Activated T-helper 17 cell treated with anti-CD3 and anti-CD28 coated beads, Interleukin-2, amount 50 U/mL, for 72 hours (primary cell): Measurements from ENCODE around the gene ISOC1. TPM values are rescaled to one million over a fixed set of nuclear protein-coding genes. Genes with fewer than 3 reads are reported as not detected.

ENCODE experiments used
- ATAC-seq: fragments of 150-1000 bp; cut with Tn5 transposase; replicated peaks from 2 replicates; pipeline ENCODE4 v1.10.0; 2021; ENCODE audit warnings: mild to moderate bottlenecking, moderate library complexity
- H3K27ac Mint-ChIP-seq: one replicate; pipeline ENCODE4 v1.8.0; 2022; ENCODE audit warnings: mixed read lengths
- H3K27me3 Mint-ChIP-seq: one replicate; pipeline ENCODE4 v1.8.0; 2022; ENCODE audit warnings: mixed read lengths
- H3K36me3 Mint-ChIP-seq: one replicate; pipeline ENCODE4 v1.8.0; 2022; ENCODE audit warnings: low read depth, mild to moderate bottlenecking, mixed read lengths
- H3K4me1 Mint-ChIP-seq: one replicate; pipeline ENCODE4 v1.8.0; 2022; ENCODE audit warnings: mixed read lengths
- H3K4me3 Mint-ChIP-seq: one replicate; pipeline ENCODE4 v1.8.0; 2022; ENCODE audit warnings: mild to moderate bottlenecking, mixed read lengths
- H3K9me3 Mint-ChIP-seq: one replicate; pipeline ENCODE4 v1.8.0; 2022; ENCODE audit warnings: mixed read lengths
- total RNA-seq, 2 donors: library from RNA; stranded (reverse); gene quantifications; one replicate each; pipeline ENCODE4 v1.2.3, GENCODE V29; 2022

Gene ISOC1
- 10 to 100 TPM; 14.4 to 24.1 TPM for total RNA-seq

DNA sequence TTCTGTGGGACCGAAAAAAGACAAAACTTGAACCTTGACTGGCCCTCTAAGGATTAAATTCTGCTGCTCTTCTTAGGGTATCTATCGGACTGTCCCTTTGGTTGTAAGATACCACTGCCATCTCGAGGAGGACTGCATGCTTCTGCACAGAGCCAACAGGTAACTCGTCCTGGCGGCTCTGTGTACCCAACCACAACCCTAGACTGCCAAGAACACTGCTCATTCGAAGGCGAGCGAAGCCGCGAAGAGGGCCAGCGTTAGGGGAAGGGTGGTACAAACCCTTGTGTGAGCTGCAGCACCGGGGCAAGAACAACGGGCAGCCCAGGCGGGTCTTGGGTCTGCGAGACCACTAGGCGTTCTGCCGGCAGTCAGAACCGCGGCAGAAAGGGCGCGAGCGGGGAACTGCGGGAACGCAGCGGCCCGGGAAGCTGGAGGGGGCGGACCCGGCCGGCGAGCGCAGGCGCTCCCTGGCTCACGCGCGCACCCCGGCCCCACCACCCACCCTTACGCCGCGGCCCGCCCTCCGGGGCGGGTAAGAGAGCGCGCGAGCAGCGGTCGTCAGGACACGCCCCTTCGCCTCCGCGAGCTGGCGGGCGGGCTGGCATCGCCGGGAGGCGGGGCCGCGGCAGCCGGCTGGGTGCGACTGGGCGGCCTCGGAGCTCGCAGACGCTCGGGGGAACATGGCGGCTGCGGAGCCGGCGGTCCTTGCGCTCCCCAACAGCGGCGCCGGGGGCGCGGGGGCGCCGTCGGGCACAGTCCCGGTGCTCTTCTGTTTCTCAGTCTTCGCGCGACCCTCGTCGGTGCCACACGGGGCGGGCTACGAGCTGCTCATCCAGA lies at the start of gene ISOC1:
TSS of gene ISOC1 (plus strand) at position 663 of the 837 bp plus-strand sequence. CDS start at position 681, 18 bp downstream.
- ATAC-seq = peak; percentile 94
- Mint-ChIP-seq H3K4me1 (peaks cover 10% of the 10 kb centered on the region), H3K9me3 (no peaks in the 10 kb centered on the region), H3K27me3 (peaks cover 8% of the 10 kb centered on the region), H3K4me3 (peak within 1 kb of the TSS; percentile 87), H3K27ac (peak within 1 kb of the TSS; percentile 73), H3K36me3 (no peaks in the 10 kb centered on the region)

DNA sequence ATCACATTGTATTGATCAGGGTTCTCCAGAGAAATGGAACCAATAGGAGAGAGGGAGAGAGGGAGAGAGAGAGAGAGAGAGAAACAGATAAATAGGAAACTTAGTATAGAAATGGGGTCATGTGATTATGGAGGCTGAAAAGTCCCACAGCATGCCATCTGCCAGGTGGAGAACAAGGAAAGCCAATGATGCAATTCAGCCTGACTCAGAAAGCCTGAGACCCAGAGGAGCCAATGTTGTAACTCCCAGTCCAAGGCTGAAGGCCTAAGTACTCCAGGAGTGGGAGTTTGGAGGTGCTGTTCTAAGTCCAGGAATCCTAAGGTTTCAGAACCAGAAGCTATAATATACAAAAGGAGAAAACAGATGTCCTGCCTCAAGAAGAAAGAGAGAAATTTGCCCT lies 48.4 kb upstream of the ISOC1 start:
- no peak overlapping the region for H3K27ac Mint-ChIP-seq
- H3K4me3 Mint-ChIP-seq = no peak overlapping the region
- H3K9me3 Mint-ChIP-seq = peaks cover 13% of the 10 kb centered on the region
- no peaks in the 10 kb centered on the region for H3K36me3 Mint-ChIP-seq
- no peaks in the 10 kb centered on the region for H3K4me1 Mint-ChIP-seq
- no peak for ATAC-seq
- peaks cover under 1% of the 10 kb centered on the region for H3K27me3 Mint-ChIP-seq

DNA sequence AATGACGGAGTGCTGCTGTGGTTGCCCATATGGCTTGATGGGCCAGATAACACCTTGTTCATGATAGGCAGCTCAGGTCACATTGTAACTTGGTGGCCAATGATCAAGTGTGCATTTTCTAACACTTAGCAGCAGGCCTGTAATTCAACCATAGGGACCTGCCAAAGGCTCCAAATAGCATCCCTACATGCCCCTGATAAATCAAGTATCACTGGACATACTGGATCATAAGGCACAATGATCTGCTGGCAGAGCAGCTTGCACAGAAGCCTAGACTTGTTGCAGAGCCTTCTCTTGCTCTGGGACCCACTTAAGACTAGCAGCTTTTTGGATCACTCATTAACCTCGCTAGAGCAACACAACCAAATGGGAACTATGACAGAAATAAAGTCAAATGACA lies 46.0 kb upstream of the ISOC1 start:
- Mint-ChIP-seq H3K27ac (no peak overlapping the region), H3K4me3 (no peak overlapping the region), H3K9me3 (peaks cover 13% of the 10 kb centered on the region)

DNA sequence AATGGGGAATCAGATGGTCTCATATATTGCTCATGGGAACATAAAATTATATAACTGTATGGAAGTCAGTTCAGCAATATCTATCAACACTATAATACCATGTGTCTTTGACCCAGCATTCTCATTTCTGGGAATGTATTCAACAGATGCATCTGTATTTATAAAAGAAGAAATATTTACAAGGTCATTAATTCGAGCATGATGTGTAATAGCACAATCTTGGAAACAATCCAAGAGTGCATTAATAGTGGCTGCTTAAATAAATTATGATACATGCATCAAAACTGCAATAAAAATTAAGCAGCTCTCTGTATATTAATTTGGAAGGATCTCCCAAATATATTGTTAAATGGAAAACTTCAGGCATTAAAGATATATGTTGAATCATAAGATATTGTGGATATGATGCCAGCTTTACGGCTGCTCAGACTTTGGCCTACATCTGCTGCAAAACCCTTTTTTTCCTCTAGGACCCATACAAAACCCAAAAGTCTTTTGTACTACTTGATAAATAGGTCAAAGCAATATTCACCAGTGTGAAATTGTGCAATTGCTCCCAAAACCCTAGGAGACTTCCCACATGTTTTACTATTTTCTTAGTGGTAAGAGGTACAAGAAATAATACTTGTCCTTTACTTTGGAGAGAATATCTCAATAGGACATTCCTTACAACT lies 45.3 kb upstream of the ISOC1 start:
- H3K9me3 Mint-ChIP-seq = peaks cover 10% of the 10 kb centered on the region
- H3K27me3 Mint-ChIP-seq = peaks cover 3% of the 10 kb centered on the region

More for the DNA sequence above, 46.0 kb upstream of the ISOC1 start:
- Mint-ChIP-seq H3K4me1 (no peaks in the 10 kb centered on the region), H3K36me3 (no peaks in the 10 kb centered on the region), H3K27me3 (peaks cover 3% of the 10 kb centered on the region)
- no peak for ATAC-seq

DNA sequence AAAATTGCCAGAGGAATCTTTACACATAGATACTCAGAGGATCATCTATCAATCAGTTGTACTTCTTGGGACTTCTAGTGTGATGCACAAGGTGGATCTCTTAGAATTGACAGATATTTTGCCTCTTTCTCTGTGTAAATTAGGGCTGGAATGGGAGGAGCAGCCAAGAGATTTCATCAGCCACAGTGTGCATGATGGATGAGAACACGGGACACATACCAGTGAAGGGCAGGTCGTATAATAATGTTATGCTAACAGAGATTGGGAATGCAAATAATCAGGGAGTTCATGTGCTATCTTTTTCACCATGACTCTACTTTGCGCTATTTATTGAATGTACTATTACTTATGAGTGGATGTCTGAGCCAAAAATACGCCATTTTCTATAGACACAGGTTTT lies 43.3 kb upstream of the ISOC1 start:
- Mint-ChIP-seq H3K27me3 (peaks cover 8% of the 10 kb centered on the region), H3K27ac (no peak overlapping the region), H3K36me3 (no peaks in the 10 kb centered on the region), H3K4me3 (no peak overlapping the region), H3K9me3 (no peaks in the 10 kb centered on the region), H3K4me1 (no peaks in the 10 kb centered on the region)
- ATAC-seq = no peak

More for the DNA sequence above, 45.3 kb upstream of the ISOC1 start:
- Mint-ChIP-seq H3K4me1 (no peaks in the 10 kb centered on the region), H3K4me3 (no peak overlapping the region), H3K36me3 (no peaks in the 10 kb centered on the region), H3K27ac (no peak overlapping the region)
- no peak for ATAC-seq

DNA sequence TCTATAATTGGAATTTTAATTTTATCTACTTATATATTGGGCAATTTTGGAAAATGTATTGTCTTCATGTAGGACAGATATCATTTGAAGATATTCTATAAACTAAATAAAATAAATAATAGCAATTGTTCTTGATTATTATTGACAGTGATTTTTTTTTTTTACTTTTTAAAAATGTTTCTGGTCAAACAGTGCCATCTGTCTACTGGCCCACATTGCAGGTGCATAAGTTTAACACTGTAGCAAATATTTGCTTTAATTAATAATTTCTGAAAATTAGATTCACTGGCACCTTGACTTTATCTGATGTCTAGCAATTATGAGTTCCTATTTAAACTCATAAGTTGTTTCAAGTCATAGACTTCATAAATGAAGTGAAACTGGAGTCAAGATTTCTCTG lies 41.1 kb upstream of the ISOC1 start:
- Mint-ChIP-seq H3K4me1 (no peaks in the 10 kb centered on the region), H3K9me3 (no peaks in the 10 kb centered on the region), H3K27ac (no peak overlapping the region), H3K36me3 (no peaks in the 10 kb centered on the region), H3K4me3 (no peak overlapping the region), H3K27me3 (peaks cover 10% of the 10 kb centered on the region)
- no peak for ATAC-seq

DNA sequence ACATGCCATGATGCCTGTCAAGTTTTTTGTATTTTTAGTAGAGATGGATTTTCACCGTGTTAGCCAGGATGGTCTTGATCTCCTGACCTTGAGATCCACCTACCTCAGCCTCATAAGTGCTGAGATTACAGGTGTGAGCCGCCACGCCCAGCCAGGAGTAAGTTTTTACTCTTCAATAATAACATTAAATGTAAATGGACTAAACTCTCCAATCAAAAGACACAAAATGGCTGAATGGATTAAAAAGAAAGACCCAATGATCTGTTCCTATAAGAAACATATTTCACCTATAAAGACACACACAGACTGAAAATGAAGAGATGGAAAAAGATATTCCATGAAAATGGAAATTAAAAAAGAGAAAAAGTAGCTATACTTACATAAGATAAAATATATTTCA lies 37.2 kb upstream of the ISOC1 start:
- no peak overlapping the region for H3K27ac Mint-ChIP-seq
- no peaks in the 10 kb centered on the region for H3K4me1 Mint-ChIP-seq
- H3K27me3 Mint-ChIP-seq = peaks cover 10% of the 10 kb centered on the region
- no peak for ATAC-seq
- H3K4me3 Mint-ChIP-seq = no peak overlapping the region
- H3K9me3 Mint-ChIP-seq = no peaks in the 10 kb centered on the region
- H3K36me3 Mint-ChIP-seq = no peaks in the 10 kb centered on the region

DNA sequence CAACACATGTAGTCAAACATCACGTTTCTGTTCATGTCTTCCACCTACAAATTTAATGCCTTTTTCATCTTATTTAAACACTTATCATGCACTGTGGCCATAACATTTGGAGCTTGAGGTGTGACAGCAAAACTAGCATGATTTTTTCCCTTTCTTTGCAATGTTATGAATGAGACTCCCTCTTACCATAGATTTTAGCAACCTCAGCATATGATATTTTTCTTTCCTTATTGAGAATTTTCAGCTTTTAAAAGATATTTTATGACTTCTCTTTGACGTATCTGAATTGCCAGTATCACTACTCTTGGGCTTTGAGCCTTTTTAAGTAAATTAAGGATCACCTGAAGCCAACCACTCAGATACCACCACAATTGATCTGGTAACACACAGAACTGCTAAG lies 32.7 kb upstream of the ISOC1 start:
- Mint-ChIP-seq H3K4me3 (no peak overlapping the region), H3K9me3 (no peaks in the 10 kb centered on the region), H3K36me3 (no peaks in the 10 kb centered on the region), H3K4me1 (no peaks in the 10 kb centered on the region), H3K27ac (no peak overlapping the region), H3K27me3 (peaks cover 5% of the 10 kb centered on the region)
- no peak for ATAC-seq

DNA sequence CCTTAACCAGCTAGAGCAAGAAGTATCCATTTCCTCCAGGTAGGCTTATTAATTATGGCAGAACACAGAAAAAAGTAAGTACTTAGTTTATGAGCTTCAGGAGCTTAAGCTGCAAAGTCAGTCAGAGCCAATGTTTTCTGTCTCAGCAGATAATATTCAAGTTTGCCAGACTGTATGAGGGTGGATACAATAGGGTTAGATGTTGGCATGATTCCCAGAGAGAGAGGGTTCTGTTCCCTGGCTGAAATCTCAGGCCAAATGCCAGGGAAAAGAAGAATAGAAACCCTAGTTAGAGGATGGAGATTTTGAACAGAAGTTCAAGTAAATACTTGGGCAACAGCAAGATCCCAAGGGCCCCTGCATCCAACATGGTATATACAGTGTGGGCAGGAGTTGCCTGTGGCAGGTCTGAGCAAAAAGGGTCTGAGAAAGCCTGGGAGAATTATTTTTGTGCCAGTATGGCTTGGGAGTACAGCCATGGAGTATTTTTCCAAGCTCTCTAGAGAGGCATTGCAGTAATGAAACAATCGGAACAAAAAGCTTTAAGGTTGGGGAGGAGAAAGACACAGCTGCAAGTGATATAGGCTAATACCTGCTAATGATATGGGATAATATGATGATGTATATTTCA lies 31.0 kb upstream of the ISOC1 start:
- no peaks in the 10 kb centered on the region for H3K4me1 Mint-ChIP-seq
- no peaks in the 10 kb centered on the region for H3K9me3 Mint-ChIP-seq
- peaks cover 5% of the 10 kb centered on the region for H3K27me3 Mint-ChIP-seq
- no peak for ATAC-seq
- H3K36me3 Mint-ChIP-seq = no peaks in the 10 kb centered on the region
- no peak overlapping the region for H3K4me3 Mint-ChIP-seq
- H3K27ac Mint-ChIP-seq = no peak overlapping the region

DNA sequence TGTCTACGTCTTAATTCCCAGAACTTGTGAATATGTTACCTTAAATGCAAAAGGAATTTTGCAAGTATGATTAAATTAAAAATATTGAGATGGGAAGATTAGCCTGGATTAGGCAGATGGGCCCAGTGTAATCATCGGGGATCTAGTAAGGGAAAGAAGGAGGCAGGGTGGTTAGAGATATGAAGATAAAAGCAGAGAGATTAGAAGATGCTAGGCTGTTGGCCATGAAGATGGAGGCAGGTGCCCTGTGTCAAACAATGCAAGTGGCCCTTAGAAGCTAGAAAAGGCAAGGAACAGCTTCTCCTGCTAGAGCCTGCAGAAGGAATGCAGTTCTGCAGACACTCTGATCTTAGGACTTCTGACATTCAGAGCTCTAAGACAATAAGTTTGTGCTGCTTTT lies 28.8 kb upstream of the ISOC1 start:
- H3K27me3 Mint-ChIP-seq = peaks cover 5% of the 10 kb centered on the region
- no peak for ATAC-seq
- H3K4me3 Mint-ChIP-seq = no peak overlapping the region
- H3K4me1 Mint-ChIP-seq = no peaks in the 10 kb centered on the region
- no peak overlapping the region for H3K27ac Mint-ChIP-seq
- no peaks in the 10 kb centered on the region for H3K9me3 Mint-ChIP-seq
- H3K36me3 Mint-ChIP-seq = no peaks in the 10 kb centered on the region

DNA sequence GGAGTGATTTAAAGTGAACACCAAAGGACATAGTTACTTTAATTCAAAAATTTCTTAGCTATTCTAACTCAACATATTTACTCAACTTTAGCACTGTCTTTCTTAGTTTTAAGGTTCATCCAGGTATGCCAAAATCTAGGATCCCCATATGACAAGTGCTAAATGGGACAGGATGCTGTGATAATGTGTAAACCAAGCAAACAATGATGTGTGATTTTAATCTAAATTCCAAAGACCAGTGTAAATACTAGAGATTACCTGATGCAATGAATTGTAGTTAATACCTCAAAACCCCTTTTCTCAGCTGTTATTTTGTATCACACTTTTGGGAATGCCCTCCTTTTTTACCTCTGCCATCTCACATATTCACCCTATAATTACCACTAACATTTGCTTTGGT lies 26.8 kb upstream of the ISOC1 start:
- ATAC-seq = no peak
- no peaks in the 10 kb centered on the region for H3K36me3 Mint-ChIP-seq
- peaks cover 6% of the 10 kb centered on the region for H3K27me3 Mint-ChIP-seq
- no peak overlapping the region for H3K27ac Mint-ChIP-seq
- no peak overlapping the region for H3K4me3 Mint-ChIP-seq
- no peaks in the 10 kb centered on the region for H3K9me3 Mint-ChIP-seq
- H3K4me1 Mint-ChIP-seq = no peaks in the 10 kb centered on the region

DNA sequence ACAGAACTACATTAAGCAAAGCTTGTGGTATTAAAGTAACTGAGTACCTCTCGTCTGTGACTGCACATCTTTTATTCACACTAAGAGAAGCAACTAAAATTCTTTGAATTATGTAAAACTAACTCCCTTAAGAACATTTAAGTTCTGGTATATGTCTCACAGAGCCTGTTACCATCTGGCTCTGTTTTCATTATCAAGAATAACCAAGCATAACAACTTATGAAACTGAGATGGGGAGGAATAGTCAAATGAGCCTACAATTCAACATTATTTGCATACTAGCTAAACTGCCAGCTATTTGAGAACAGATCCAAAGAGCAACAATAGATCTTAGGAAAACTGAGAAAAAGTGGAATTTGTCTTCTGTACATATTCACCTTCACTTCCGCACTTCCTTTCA lies 25.3 kb upstream of the ISOC1 start:
- H3K27me3 Mint-ChIP-seq = peaks cover 11% of the 10 kb centered on the region
- H3K36me3 Mint-ChIP-seq = no peaks in the 10 kb centered on the region
- H3K27ac Mint-ChIP-seq = no peak overlapping the region
- no peaks in the 10 kb centered on the region for H3K4me1 Mint-ChIP-seq
- no peak for ATAC-seq
- H3K4me3 Mint-ChIP-seq = no peak overlapping the region
- no peaks in the 10 kb centered on the region for H3K9me3 Mint-ChIP-seq

DNA sequence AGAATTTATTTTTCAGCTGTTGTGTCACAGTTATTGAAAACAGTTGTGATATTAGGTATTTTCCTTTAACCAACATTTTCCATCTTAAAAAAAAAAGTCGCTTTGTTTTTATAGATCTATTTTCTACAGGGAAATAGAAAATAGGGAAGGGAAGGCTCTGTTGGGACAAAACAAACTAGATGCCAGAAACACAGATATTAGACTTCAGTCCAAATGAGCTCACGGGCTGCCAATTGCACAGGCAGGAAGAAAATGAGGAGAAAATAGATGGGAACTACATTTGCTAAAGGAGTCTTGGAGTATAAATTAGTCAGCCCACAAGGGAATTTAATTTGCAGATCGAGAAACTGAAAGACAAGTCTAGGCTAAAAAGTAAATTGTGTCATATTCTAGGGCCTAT lies 21.4 kb upstream of the ISOC1 start:
- Mint-ChIP-seq H3K27me3 (peaks cover 14% of the 10 kb centered on the region), H3K36me3 (no peaks in the 10 kb centered on the region), H3K9me3 (no peaks in the 10 kb centered on the region), H3K4me3 (no peak overlapping the region), H3K27ac (no peak overlapping the region), H3K4me1 (no peaks in the 10 kb centered on the region)
- no peak for ATAC-seq

DNA sequence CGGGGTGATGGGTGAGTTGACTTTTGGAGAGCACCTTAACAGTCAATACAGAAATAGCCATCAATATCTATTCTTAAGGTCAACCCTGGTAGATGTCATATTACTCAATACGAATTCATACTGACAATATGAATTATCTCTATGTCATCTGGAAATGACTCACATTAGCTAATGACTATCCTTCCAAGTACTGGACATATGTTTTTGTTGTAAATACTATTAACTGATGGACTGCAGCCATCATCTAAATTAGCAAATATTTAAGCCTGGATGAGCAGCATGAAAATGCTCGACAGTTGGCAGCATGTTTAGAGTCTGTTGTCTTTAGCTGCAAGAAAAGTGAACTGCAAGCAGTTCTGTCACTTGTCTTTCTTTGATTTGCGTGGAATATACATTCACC lies 19.6 kb upstream of the ISOC1 start:
- H3K27ac Mint-ChIP-seq = no peak overlapping the region
- no peaks in the 10 kb centered on the region for H3K36me3 Mint-ChIP-seq
- H3K4me1 Mint-ChIP-seq = no peaks in the 10 kb centered on the region
- H3K4me3 Mint-ChIP-seq = no peak overlapping the region
- ATAC-seq = no peak
- H3K27me3 Mint-ChIP-seq = peaks cover 14% of the 10 kb centered on the region
- H3K9me3 Mint-ChIP-seq = no peaks in the 10 kb centered on the region
